Measurements from ENCODE around the gene ZC3HAV1L.
"Not testable (repeated sequence)": the region's sequence is repeated elsewhere in the genome, so short reads cannot be mapped to it uniquely, and the experiment has no call there.

Gene ZC3HAV1L

DNA sequence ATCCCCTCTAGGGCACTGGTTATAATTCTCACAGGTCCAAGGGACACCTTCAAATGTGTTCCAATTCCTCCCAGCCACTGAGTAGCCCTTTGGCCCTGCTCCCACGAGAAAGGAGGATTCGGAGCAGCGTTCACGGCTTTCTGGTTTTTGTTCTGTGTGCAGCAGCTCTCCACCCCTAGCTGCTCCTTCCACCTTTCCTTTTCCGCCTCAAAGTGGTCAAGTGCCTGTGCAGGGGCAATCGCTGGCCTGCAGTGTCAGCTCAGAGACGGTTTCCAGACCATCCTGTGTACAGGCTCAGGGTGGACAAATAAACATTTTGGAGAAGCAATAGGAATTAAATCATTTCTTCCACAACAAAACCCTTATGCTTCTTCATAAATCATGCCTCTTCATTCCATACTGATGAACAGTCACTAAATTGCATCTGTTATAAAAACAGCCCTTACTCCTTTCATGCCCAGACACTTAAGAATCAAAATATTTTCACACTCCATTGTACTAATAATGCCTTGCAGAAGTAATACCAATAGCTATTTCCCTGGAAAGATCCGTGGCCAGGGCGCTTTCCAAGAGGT lies 55.8 kb downstream of the ZC3HAV1L start:
- H3K4me1 ChIP-seq: peaks cover 35% of the 10 kb centered on the region
- no peaks in the 10 kb centered on the region for H3K36me3 ChIP-seq (replicated peaks)
- peak in 1 of 2 experiments; percentile 22 for DNase-seq (ENCODE audit: low spot score in 2 of 2)
- H3K9me3 ChIP-seq: no peaks in the 10 kb centered on the region
- no peaks in the 10 kb centered on the region for H3K27me3 ChIP-seq (ENCODE audit: low read depth)
- peak overlapping the region; percentile 47 for H3K4me3 ChIP-seq
- in situ Hi-C loops (cut with MboI; ENCODE audit: low sequenced_read_pairs): no loop called here

DNA sequence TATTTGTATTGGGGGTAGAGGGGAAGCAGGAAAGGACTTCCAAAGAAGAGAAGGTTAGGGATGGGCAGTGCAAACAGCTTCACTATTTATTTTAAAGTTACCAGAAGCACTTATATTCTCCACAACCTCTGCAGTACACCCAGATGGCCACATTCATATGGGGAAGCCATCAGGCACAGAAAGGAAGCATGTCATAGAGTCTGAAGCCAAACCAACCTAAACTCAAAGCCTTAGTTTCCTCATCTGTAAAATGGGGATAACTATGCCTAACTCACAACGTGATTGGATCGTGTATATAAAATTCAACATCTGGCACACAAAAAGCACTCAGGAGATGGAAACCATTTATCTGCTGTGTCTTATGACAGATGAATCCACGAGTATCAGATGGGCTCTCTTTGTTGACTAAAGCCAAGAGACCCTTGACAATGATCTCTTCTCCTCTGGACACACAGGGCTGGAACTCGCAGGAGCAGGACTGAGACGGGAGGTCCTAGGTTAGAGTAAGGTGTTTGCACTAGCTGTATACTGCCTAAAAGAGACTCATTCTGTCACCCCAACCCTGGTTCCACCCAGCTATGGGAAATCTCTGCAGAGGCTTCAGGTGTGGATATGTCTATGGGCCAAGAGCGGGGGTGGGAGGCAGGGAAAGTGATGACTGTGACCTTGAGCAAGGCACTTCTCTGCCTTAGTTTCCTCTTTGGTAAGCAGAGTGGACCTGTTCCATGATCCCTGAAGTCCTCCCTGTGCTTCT lies 56.4 kb downstream of the ZC3HAV1L start:
- Histone ChIP-seq H3K9me3 (no peaks in the 10 kb centered on the region), H3K4me3 (no peak overlapping the region; the same call in 1 of the 2 replicates), H3K36me3 (replicated peaks) (no peaks in the 10 kb centered on the region), H3K4me1 (peaks cover 36% of the 10 kb centered on the region), H3K27me3 (ENCODE audit: low read depth) (no peaks in the 10 kb centered on the region)
- DNase-seq (ENCODE audit: low spot score in 2 of 2): no peak
- in situ Hi-C loops (cut with MboI; ENCODE audit: low sequenced_read_pairs): no loop called here

DNA sequence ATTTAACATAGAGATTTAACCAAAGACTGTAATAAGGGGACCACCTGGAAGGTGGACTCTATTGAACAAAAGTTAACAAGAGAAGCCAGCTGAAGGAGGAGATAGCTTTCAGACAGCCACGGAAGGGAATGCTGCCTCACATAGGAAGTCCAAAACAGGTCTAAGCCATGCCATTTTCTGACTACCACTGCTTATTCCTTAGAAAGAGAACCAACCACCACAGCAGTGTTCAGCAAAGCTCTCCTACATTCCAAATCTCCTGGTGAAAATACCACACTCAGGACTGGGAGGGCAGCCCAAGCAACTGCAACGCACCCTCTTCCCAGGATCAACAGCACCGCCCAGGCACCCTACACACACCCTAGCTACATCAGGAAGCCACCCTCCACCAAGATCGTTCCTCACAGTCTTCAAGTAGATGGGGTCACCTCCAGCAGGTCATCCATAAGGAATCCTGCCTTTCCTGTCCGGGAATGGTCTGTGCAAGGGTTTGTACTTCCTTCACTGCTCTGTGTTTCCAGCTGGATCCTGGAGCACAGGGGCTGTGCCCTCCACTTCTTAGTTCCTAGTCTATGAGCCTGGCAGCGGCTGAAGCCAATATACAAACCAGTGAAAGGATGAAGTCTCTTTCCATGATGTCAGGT lies 57.2 kb downstream of the ZC3HAV1L start:
- in situ Hi-C loops (cut with MboI; ENCODE audit: low sequenced_read_pairs): no loop called here
- Histone ChIP-seq H3K9me3 (no peaks in the 10 kb centered on the region), H3K36me3 (replicated peaks) (no peaks in the 10 kb centered on the region), H3K27me3 (ENCODE audit: low read depth) (no peaks in the 10 kb centered on the region), H3K4me1 (peaks cover 36% of the 10 kb centered on the region), H3K4me3 (no peak overlapping the region)
- no peak for DNase-seq (ENCODE audit: low spot score in 2 of 2)

DNA sequence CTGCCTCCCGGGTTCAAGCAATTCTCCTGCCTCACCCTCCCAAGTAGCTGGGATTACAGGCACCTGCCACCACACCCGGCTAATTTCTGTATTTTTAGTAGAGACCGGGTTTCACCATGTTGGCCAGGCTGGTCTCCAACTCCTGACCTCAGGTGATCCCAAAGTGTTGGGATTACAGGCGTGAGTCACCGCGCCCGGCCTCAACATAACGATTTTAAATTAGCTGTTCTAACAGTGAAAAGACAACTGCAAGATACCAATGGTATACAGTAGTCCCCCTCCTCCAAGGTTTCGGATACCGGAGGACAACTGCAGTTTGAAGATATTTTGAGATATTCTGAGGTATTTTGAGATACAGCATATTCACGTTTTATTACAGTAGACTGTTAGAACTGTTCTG lies 59.7 kb downstream of the ZC3HAV1L start:
- in situ Hi-C loops (cut with MboI; ENCODE audit: low sequenced_read_pairs); H3K4me3 ChIP-seq; H3K36me3 ChIP-seq (replicated peaks); H3K27me3 ChIP-seq (ENCODE audit: low read depth); H3K9me3 ChIP-seq: not testable (repeated sequence)
- DNase-seq (ENCODE audit: low spot score in 2 of 2): peak in 1 of 2 experiments; percentile 27
- peaks cover 27% of the 10 kb centered on the region for H3K4me1 ChIP-seq
